K562 (cell line): ENCODE measurements around the gene SCNN1B. TPM values are rescaled to one million over a fixed set of nuclear protein-coding genes. Genes with fewer than 3 reads are reported as not detected.

ENCODE experiments used
- CAMTA2 ChIP-seq: fragments of 250-450 bp; sonication (Bioruptor Pico); conservative IDR thresholded peaks from 2 replicates; pipeline ENCODE4 v1.5.1; 2022
- GTF3C2 ChIP-seq: IDR thresholded peaks from 3 replicates; pipeline ENCODE4 v1.6.1; 2011; ENCODE audit warnings: borderline replicate concordance, mild to moderate bottlenecking, moderate library complexity; ENCODE audit not compliant: insufficient read length; ENCODE audit errors: extremely low read depth
- MCM3 ChIP-seq: fragments of 450-650 bp; IDR thresholded peaks from 2 replicates; pipeline ENCODE4 v1.6.1; 2016
- MEF2D ChIP-seq: conservative IDR thresholded peaks from 2 replicates; pipeline ENCODE4 v1.6.1; 2016; ENCODE audit warnings: low read depth, missing genetic modification characterization, missing compliant biosample characterization
- TAL1 ChIP-seq: fragments of 450-650 bp; IDR thresholded peaks from 2 replicates; pipeline ENCODE4 v1.6.1; 2016; ENCODE audit warnings: mild to moderate bottlenecking
- ZNF609 ChIP-seq: sonication (generic); formaldehyde crosslinking; IDR thresholded peaks from 2 replicates; pipeline ENCODE4 v1.8.1; 2023; ENCODE audit warnings: missing genetic modification reagents, mild to moderate bottlenecking, borderline replicate concordance
- polyA plus RNA-seq, 8 experiments: library from polyadenylated mRNA; depleted of rRNA in 4 of 8; stranded (reverse) in 5 of 8; unstranded in 3 of 8; fragments of >200 nt; fragmentation: Nextera tagmentation in 2 of 8; fragmentation: Illumina TruSeq in 1 of 8; extraction: Ambion mirVana in 2 of 8; extraction: Trizol in 1 of 8; gene quantifications; 2 replicates each; pipeline versions ENCODE4 v1.2.1 to v1.2.3, GENCODE V29; 2011 to 2014; ENCODE audit warnings: inconsistent platforms in 1 of 8, missing spikeins in 1 of 8
- total RNA-seq, 7 experiments: library from RNA; depleted of rRNA in 6 of 7; stranded (reverse); fragments of >200 nt in 6 of 7; fragmentation: Illumina TruSeq in 2 of 7; extraction: Trizol in 2 of 7; gene quantifications; 2 replicates each; pipeline versions ENCODE4 v1.2.1 to v1.2.3, GENCODE V29; 2011 to 2021; ENCODE audit warnings: low replicate concordance in 1 of 7

The SCNN1B gene
- total and polyA plus RNA-seq, 9 of the 15 experiments (the other 6 are each of a cell fraction or from before 2014, with no cell fraction given), result not detected

GRCh38 chr16:23351360-23351759, 49.3 kb downstream of the SCNN1B start (continued):
- TF ChIP-seq ZNF609, result no peak
- no peak for TF ChIP-seq GTF3C2
- no peak for TF ChIP-seq MEF2D (tag)
- TF ChIP-seq CAMTA2 (CRISPR knock-in tag), result no peak
- no peak for TF ChIP-seq TAL1
- no peak for TF ChIP-seq MCM3
